NCI-H82 treated with DMSO at 0.1 percent for 48 hours (cell line): ENCODE results near the gene ALS2CL.

Source experiments
- DNase-seq: peaks from one replicate; lab custom pipeline; 2025; ENCODE audit not compliant: unreplicated experiment; lab: John Stamatoyannopoulos, UW

ALS2CL gene

GRCh38 chr3:46665763-46666452 is 27.6 kb downstream of the ALS2CL start:
- DNase-seq = no peak

GRCh38 chr3:46664971-46665762 is 28.3 kb downstream of the ALS2CL start:
- DNase-seq = no peak

- DNase-seq = no peak
These were observed 29.1 kb downstream of the ALS2CL start for GRCh38 chr3:46664188-46664970.

GRCh38 chr3:46663591-46664135 is 29.8 kb downstream of the ALS2CL start:
- DNase-seq = no peak

GRCh38 chr3:46662771-46663551 is 30.5 kb downstream of the ALS2CL start:
- DNase-seq = no peak

- no peak for DNase-seq
These were observed 31.4 kb downstream of the ALS2CL start for GRCh38 chr3:46661776-46662766.

- no peak for DNase-seq
These were observed 32.6 kb downstream of the ALS2CL start for GRCh38 chr3:46660543-46661523.

- DNase-seq = no peak
These were observed 33.5 kb downstream of the ALS2CL start for GRCh38 chr3:46660003-46660402.

- DNase-seq = no peak
These were observed 34.2 kb downstream of the ALS2CL start for GRCh38 chr3:46659285-46659684.

- DNase-seq = no peak
These were observed 36.5 kb downstream of the ALS2CL start for GRCh38 chr3:46656778-46657556.

- no peak for DNase-seq
These were observed 38.2 kb downstream of the ALS2CL start for GRCh38 chr3:46655271-46655670.

- DNase-seq = no peak
These were observed 42.4 kb downstream of the ALS2CL start for GRCh38 chr3:46651084-46651483.

GRCh38 chr3:46649436-46649835 is 44.0 kb downstream of the ALS2CL start:
- DNase-seq = no peak

- no peak for DNase-seq
These were observed 45.4 kb downstream of the ALS2CL start for GRCh38 chr3:46648096-46648495.

- no peak for DNase-seq
These were observed 46.8 kb downstream of the ALS2CL start for GRCh38 chr3:46646700-46647099.

GRCh38 chr3:46643701-46644100 is 49.8 kb downstream of the ALS2CL start:
- no peak for DNase-seq

- no peak for DNase-seq
These were observed 50.5 kb downstream of the ALS2CL start for GRCh38 chr3:46642971-46643370.

- DNase-seq = no peak
These were observed 52.6 kb downstream of the ALS2CL start for GRCh38 chr3:46640927-46641326.
